Activated CD4-positive, alpha-beta T cell treated with anti-CD3 and anti-CD28 coated beads, Interleukin-10, Interleukin-2, amounts not matched to agents 100 ng/mL and 50 ng/mL, durations not matched to agents 16 hours and 8 hours (primary cell): Measurements from ENCODE around the gene NMU.
"Not testable (repeated sequence)": the region's sequence is repeated elsewhere in the genome, so short reads cannot be mapped to it uniquely, and the experiment has no call there.

Source experiments
- DNase-seq: peaks from one replicate; pipeline ENCODE4 v3.0.0-alpha.2; 2020

Gene NMU, protein sequence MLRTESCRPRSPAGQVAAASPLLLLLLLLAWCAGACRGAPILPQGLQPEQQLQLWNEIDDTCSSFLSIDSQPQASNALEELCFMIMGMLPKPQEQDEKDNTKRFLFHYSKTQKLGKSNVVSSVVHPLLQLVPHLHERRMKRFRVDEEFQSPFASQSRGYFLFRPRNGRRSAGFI

GRCh38 chr4:55635741-55636655, at the start of gene NMU:
TSS of gene NMU (minus strand) at chr4:55636298. CDS start at chr4:55636192, 106 bp downstream.
- DNase-seq = peak; percentile 49

DNA sequence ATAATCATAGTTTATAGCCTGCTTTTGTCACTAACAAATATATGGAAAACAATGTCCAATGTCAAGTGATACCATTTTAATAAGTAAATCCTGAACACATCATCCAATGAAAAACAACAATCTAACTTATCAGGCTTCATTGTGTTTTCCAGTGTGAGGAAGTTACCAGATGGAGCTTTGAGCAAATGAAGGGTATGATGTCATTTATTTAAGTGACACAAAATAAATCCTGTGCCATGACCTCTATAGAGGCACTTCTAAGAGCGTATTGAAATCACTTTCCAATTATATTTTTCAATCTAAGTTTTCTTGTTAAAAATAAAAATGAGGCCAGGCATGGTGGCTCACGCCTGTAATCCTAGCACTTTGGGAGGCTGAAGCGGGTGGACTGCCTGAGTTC, 48.2 kb upstream of the NMU start:
- no peak for DNase-seq

DNA sequence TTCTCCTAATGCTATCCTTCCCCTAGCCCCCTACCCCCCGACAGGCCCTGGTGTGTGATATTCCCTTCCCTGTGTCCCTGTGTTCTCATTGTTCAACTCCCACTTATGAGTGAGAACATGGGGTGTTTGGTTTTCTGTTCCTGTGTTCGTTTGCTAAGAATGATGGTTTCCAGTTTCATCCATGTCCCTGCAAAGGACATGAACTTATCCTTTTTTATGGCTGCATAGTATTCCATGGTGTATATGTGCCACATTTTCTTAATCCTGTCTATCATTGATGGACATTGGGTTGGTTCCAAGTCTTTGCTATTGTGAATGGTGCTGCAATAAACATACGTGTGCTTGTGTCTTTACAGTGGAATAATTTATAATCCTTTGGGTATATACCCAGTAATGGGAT, 46.7 kb upstream of the NMU start:
- DNase-seq = not testable (repeated sequence)

DNA sequence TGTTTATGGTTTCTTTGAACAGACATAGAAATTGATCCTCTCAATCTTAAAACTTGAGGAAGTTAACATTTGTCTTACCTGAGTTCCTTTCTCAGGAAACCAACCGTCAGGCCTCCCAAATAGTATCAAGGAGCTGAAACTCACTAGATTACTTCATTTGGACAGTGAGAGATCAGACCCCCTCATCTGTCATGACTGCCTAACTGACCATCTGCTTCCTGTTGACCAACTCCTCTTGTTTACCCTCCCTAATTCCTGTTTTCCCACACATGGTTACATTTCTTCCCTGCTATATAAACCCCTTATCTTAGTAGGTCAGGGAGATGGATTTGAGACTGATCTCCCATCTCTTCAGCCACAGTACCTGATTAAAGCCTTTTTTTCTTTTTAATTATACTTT, 46.2 kb upstream of the NMU start:
- DNase-seq = no peak

DNA sequence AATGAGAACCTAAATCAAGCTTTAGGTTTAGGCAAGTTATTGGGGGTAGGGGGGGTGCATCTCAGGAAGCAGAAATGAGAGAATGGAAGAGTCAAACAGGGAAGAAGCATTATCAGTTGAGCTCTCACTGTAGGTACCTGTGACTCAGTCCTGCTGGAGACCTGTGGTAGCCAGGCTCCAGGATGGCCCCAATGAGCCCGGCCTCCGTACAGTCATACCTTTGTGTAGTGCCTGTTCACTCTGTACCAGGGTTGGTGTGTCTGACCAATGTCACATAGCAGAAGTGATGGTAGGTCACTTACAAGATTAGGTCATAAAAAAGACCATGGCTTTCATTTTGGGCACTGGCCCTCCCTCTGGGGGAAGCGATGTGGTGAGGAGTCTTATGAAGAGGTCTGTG, 45.3 kb upstream of the NMU start:
- DNase-seq = no peak

GRCh38 chr4:55675196-55675793, 39.2 kb upstream of the NMU start:
- no peak for DNase-seq

DNA sequence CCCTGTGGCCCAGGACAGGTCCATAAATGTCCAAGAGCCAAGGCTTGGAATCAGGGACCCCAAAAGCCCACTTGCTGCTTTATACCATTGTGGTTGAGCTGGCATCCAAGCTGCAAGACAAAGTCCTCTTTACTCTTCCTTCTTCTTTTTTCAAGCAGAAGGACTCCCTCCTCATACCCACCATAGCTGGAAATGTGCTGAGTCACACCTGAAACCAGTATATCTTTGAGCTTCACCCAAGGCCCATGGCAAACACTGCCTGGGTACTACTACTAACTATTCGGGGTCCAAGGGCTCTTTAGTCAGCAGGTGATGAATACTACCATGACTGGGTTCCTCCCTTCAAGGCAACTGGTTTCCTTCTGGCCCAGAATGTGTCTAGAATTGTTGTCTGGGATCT, 37.3 kb upstream of the NMU start:
- no peak for DNase-seq

DNA sequence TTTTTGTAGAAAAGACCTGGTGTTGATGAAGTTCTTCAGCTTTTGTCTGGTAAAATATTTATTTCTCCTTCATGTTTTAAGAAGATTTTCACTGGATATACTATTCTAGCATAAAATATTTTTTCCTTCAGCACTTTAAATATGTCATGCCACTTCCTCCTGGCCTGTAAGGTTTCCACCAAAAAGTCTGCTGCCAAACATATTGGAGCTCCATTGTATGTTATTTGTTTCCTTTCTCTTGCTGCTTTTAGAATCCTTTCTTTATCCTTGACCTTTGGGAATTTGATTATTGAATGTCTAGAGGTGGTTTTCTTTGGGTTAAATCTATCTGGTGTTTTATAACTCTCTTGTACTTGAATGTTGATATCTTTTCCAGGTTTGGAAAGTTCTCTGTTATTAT, 35.6 kb upstream of the NMU start:
- DNase-seq = no peak

DNA sequence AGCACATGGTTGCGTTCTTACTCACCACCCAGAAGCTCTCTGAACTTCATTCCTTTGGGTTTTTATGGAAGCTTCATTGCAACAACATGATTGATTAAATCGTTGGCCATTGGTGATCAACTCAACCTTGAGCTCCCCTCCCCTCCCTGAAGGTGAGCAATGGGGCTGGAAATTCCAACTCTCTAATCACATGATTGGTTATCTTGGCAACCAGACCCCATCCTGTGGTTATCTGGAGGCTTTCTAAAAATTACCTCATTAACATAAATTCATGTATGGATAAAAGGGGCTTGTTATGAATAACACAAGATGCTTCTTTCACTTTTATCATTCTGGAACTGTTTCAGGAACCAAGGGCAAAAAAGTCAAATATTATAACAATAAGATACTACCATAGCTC, 34.6 kb upstream of the NMU start:
- no peak for DNase-seq

GRCh38 chr4:55668449-55668848, 32.4 kb upstream of the NMU start:
- no peak for DNase-seq

DNA sequence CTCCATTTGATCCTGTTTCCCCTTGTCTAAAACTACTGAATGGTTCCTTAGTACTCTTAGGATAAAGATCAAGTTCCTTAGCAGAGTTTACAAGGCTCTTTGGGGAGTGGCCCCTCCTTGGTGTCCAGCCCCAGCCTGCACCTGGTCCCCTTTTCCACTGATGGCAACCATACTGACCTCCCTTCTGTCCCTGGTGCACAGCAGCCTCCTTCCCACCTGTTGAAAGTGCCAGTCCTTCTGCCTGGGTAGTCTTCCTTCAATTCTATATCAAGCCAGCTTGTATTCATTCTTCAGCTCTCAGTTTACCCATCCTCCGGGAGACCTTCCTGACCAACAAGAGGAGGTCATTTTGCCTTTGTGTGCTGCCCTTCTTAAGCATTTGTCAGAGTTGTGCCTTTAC, 30.4 kb upstream of the NMU start:
- no peak for DNase-seq

DNA sequence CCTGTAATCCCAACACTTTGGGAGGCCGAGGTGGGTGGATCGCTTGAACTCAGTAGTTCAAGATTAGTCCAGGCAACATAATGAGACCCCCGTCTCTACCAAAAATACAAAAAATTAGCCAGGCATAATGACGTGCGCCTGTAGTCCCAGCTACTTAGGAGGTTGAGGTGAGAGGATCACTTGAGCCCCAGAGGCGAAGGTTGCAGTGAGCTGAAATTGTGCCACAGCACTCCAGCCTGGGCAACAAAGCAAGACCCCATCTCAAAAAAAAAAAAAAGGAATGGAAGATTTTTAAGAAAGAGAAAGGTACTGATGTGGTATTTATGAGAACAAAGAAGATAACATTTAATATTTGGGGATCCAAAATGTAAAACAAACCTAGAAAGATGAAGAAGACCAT, 27.0 kb upstream of the NMU start:
- DNase-seq = no peak

GRCh38 chr4:55661398-55662056, 25.4 kb upstream of the NMU start:
- no peak for DNase-seq

GRCh38 chr4:55658657-55659056, 22.6 kb upstream of the NMU start:
- no peak for DNase-seq

GRCh38 chr4:55654131-55654530, 18.0 kb upstream of the NMU start:
- no peak for DNase-seq

DNA sequence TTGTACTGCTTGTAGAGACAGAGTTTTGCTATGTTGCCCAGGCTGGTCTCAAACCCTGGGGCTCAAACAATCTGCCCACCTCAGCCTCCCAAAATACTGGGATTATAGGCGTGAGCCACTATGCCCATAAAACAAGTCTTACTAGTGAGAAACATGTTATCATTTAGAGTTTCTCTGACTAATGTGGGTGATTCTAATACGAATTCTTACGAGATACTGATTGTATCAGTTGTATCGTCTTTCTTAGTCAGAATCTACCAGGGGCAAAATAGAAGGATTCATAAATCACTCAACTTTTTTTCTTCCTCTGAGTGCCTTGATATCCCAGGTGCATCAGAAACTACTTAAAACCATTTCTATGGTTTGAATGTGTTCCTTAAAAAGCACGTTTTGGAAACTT, 14.4 kb upstream of the NMU start:
- no peak for DNase-seq

DNA sequence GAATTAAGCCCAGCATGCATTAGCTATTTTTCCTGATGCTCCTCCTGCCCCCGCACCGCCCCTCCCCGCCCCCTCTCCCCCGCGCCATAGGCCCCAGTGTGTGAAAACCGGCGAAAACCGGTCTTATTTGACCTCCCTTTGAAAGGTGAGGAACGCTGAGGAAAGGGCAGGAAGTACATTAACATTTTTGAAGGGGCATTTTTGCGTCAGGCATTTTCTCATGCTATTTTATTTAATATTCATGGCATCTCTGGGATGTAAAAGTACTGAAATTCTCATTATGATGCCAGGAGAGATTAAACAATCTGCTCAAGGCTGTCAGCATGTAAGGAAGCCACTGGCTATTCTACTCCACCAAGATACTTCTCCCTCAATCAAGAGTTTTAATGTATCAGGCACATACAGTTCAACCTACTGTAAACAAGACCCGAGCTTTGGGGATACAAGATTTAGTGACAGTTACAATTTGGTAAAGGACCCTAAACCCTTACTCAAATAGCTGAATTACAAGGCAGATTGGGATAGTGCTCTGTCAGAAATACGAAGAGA, 1.2 kb upstream of the NMU start:
- DNase-seq = no peak

GRCh38 chr4:55636656-55636999, 530 bp upstream of the NMU start:
- DNase-seq = no peak

- no peak for DNase-seq
These were observed 816 bp downstream of the NMU start for GRCh38 chr4:55635282-55635681.

DNA sequence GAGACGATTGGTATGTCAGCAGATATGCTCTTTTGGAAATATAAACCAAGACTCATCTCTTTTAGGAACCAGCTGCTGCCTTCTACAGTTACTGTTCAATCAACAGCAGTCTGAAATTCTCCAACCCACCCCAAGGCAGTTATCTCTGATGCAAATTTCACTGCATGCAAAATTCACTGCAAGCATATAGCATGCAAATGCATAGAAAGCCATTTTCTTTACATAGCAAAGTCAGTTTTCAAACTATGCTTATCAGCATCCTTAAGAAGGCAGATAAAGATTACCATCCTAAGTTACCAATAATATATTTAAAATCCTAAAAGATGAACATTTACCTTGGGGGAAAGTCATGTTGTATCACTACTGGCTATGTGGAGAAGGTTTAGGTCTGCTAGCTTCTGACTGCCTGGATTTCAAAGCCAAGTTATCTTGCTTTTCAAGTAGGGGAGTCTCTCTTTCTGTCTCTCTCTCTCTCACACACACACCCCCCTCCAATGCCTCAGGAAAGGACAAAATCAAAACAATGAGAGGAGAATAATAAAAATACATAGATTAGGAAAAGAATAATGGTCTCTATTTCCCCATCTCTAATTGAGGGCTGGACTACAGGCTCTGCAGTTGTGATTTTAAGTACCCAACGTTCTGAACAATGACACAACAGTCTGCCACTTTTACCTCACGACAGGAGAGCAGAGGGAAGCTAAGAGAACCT, 1.5 kb downstream of the NMU start:
- no peak for DNase-seq

DNA sequence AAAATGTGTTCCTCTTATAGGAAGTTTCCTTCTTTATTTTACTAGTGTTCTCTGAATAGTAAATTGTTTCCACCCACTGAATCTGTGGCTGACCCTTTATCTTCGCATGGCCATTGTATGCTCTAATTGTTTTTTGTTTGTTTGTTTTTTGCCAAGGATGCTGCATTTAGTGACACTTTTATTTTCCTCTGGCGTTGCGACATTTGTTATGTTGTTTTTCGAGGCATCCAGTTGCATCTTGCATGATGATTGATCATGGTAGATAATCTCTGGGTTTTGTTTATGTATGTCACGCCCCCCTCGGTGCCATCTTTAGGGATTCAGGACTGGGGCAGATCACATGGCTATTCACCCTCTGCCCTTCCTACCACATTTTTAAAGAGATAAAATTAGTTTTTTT, 2.2 kb downstream of the NMU start:
- no peak for DNase-seq

DNA sequence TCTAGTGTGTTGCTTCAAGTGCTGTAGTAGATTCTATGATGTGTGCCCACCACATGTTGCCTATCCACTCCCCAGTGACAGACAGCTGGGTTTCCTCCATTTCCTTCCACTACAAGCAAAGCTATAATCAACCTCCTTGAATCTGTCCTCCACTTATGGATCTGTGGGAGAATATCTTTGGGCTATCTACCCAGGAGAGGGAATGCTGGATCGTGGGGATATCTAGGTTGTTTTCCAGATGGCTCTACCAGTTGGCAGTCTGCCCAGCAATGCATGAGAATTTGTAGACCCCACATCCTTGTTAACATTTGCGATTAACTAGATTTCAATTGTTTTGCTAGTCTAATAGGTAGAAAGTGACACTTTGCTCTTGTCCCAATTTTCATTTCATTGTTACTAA, 10.3 kb downstream of the NMU start:
- no peak for DNase-seq

- DNase-seq = not testable (repeated sequence)
These were observed 12.0 kb downstream of the NMU start for GRCh38 chr4:55624063-55624462.
